Embryonic facial prominence (tissue), 1 donor: Measurements from ENCODE around the gene GIPC2.

ENCODE experiments used
- DNase-seq: peaks from one replicate; pipeline ENCODE4 v3.0.0-alpha.2; 2016; ENCODE audit errors: extremely low spot score

GIPC2 gene

GRCh38 chr1:78145105-78145580, 99.4 kb downstream of the GIPC2 start:
- peak; percentile 55 for DNase-seq

GRCh38 chr1:78146205-78146771, 100.5 kb downstream of the GIPC2 start:
- DNase-seq = no peak

DNA sequence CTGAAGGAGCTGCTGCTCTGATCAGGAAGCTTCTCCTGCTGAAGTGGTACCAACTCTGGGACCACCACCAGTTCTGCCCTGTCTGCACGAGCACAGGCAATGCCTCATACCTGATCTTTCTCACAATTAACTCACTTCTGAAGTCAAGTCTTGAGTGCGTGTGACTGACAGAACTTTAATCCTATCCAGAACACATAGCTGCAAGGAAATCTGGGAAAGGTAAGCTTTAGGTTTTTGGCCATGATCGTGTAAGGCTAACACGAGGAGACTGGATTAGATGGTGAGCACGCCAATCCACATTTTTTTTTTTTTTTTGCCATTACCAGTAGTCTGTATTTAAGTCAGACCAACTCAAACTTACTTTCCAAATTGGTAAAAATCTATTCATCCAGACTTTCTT, 101.3 kb downstream of the GIPC2 start:
- no peak for DNase-seq

- DNase-seq = no peak
These were observed 107.4 kb downstream of the GIPC2 start for GRCh38 chr1:78153092-78153736.

DNA sequence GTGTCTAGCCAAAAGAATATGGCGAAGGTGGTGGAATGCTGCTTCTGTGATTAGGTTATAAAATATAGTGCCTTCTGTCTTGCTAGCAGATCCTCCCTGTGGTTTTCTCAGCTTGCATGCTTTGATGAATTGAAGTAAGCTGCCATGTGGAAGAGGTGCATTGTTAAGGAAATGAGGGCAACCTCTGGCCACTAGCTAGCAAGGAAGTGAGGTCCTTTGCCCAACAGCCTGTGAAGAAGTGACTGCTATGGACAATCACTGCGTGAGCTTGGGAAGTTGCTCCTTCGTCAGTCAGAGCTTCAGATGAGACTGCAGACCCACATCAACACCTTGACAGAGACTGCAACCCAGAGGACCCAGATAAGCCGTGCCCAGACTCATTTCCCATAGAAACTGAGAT, 109.4 kb downstream of the GIPC2 start:
- DNase-seq = no peak

GRCh38 chr1:78156805-78157521, 111.2 kb downstream of the GIPC2 start:
- DNase-seq = peak; percentile 23

GRCh38 chr1:78165816-78166215, 120.0 kb downstream of the GIPC2 start:
- DNase-seq = no peak

GRCh38 chr1:78168306-78168705, 122.5 kb downstream of the GIPC2 start:
- no peak for DNase-seq

DNA sequence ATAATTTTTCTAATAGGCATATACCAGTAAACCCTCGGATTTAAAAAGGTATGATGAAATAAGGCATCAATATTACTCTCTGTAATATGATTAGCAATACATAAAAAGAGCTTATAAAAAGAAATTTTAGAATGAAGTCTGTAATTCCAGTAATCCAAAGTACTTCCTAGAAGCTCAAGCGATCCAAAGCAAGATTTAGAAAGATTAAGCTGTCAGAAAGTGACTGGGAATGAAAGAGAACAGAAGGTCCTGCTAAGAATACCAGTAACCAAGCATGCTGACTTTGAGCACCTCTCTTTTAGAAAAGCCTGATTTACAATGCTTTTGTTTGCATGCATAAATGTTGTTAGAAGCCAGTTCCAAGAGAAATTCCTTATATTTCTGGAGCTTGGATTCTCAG, 125.1 kb downstream of the GIPC2 start:
- DNase-seq = no peak

DNA sequence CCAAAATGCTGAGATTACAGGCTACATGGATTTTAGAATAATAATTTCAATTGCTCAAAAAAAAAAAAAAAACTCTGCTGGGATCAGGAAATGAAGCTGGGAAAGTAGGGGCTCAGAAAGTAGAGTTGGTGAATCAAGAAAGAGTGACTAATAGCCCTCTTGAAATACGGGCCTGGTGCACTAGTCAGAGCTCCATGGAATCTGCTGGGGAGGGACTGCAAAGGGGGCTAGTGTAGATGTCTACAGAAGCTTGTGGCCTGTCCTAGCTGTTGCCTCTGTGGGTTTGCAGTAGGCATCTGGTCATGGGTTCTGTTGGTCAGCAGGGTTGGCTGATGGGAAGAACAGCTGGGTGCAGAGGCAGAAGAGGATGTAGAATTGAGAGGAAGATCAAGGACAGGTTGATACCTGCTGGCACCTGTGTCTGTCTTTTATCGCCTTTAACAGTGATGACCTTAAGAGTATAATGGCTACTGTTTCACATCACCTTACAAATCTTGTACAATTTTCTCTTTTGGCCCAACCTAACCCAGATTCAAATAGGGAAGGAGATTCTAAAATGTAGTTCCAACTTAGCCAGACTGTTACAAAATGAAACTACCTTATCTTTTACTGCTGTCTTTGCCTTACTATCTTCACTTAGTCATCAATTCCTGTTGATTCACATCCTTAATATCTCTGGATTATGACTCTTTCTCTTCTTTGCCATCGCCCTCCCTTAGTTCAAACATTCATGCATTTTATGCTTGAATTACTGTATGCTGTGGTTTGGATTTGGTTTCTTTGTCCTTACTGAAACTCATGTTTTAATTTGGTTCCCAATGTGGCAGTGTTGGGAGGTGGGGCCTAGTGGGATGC, 126.2 kb downstream of the GIPC2 start:
- no peak for DNase-seq

GRCh38 chr1:78176448-78176847, 130.7 kb downstream of the GIPC2 start:
- DNase-seq = no peak

GRCh38 chr1:78177708-78178270, 132.0 kb downstream of the GIPC2 start:
- DNase-seq = no peak

DNA sequence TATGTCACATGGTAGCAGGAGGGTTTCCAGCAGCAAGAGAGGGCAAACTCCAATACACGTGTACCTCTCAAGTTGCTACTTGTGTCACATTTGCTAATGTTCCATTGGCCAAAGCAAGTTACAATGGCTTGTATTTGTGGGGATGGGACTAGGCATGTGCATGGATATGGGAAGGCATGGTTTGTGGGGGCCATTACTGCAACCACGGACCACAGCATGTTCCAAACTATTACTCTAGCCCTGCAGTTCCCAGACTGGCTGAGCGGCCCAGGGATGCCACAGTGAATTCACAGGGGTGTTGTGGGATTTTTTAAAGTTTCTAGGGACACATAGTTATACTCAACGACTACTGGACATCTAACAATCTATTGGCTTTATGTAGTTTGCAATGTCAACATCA, 133.1 kb downstream of the GIPC2 start:
- DNase-seq = no peak

DNA sequence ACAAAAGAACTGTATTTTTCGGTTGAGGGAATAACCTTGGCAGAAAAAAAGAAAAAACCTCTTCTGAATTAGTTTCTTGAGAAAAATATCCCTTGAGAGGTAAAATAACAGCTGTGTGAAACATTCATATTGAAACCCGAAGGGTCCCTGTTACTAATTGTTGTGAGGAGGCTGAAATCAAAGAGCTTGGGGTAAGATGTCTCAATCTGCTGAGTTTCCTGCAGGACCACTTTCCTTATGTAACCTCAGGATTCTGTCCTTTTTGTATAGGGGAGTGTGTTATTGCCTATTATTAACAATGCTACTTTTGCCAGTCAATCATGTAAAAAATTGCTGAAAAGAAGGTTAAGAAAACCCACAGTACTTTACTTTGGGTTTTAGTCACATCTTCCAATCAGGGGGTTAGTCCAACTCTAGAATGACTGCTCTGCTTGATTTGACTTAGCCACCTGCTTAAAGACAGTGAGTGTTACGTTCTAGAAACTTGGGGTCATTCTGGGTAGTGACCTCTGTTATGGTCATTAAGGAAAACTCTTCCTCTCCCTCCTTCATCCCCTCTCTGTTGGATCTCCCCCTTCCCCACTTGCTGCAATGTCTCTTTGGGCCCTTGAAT, 138.8 kb downstream of the GIPC2 start:
- no peak for DNase-seq
